IMR-90 (cell line): Measurements from ENCODE around the gene TXNDC5. TPM values are rescaled to one million over a fixed set of nuclear protein-coding genes. Genes with fewer than 3 reads are reported as not detected.

Experiments used
- ATAC-seq: fragments of 200-7000 bp; cut with Tn5 transposase; 2 replicates; pipeline ENCODE4 v1.9.1; 2020; ENCODE audit warnings: low read depth, mild to moderate bottlenecking, moderate library complexity
- BruUV-seq: library from RNA; stranded (reverse); fragments of 400-500 nt; replicated peaks from 2 replicates; lab custom pipeline; 2021; lab: Mats Ljungman, UMichigan
- CTCF ChIA-PET: fragments of 300-600 bp; formaldehyde crosslinking; extraction: SDS; loops from one replicate; lab custom pipeline; 2021; ENCODE audit warnings: antibody characterized with exemption; lab: Yijun Ruan, JAX
- POLR2A ChIA-PET: fragments of 300-600 bp; sonication (Branson Sonifier 250); formaldehyde crosslinking; loops from one replicate; lab custom pipeline; 2022; ENCODE audit warnings: antibody characterized with exemption; ENCODE audit not compliant: unreplicated experiment; lab: Charles Lee
- DNase-seq: peaks from one replicate; pipeline ENCODE4 v3.0.0; 2013
- H2AFZ ChIP-seq: replicated peaks from 2 replicates; pipeline ENCODE3; 2013; ENCODE audit warnings: low read length, mild to moderate bottlenecking; ENCODE audit not compliant: poor library complexity
- H2AK5ac ChIP-seq: 2 replicates; pipeline ENCODE4 v1.6.1; 2013; ENCODE audit warnings: low read depth, low read length, inconsistent platforms
- H2AK9ac ChIP-seq: replicated peaks from 2 replicates; pipeline ENCODE3; 2013; ENCODE audit warnings: mild to moderate bottlenecking, low read depth, low read length, moderate library complexity; ENCODE audit not compliant: poor library complexity
- H2BK120ac ChIP-seq: 2 replicates; pipeline ENCODE4 v1.6.1; 2013; ENCODE audit warnings: low read depth, low read length, inconsistent platforms
- H2BK15ac ChIP-seq: 3 replicates; pipeline ENCODE4 v1.6.1; 2013; ENCODE audit warnings: low read depth, low read length, inconsistent platforms
- H2BK20ac ChIP-seq: 2 replicates; pipeline ENCODE4 v1.6.1; 2013; ENCODE audit warnings: low read depth, mild to moderate bottlenecking, inconsistent platforms, low read length, moderate library complexity
- H2BK5ac ChIP-seq: 2 replicates; pipeline ENCODE4 v1.6.1; 2013; ENCODE audit warnings: mild to moderate bottlenecking, low read depth, low read length, inconsistent platforms; ENCODE audit not compliant: poor library complexity, severe bottlenecking
- H3K14ac ChIP-seq: replicated peaks from 2 replicates; pipeline ENCODE4 v1.6.1; 2013; ENCODE audit warnings: low read depth, low read length, inconsistent platforms
- H3K18ac ChIP-seq: 2 replicates; pipeline ENCODE4 v1.6.1; 2013; ENCODE audit warnings: low read depth, low read length, control low read depth
- H3K23ac ChIP-seq: 2 replicates; pipeline ENCODE4 v1.6.1; 2013; ENCODE audit warnings: low read depth, low read length, inconsistent platforms
- H3K27ac ChIP-seq: 2 replicates; pipeline ENCODE4 v1.5.1; 2013; ENCODE audit warnings: mild to moderate bottlenecking, control low read depth, low read length; ENCODE audit not compliant: insufficient read depth
- H3K27me3 ChIP-seq: 2 replicates; pipeline ENCODE4 v1.6.1; 2013; ENCODE audit warnings: low read length; ENCODE audit not compliant: control insufficient read depth, insufficient read depth
- H3K36me3 ChIP-seq: 2 replicates; pipeline ENCODE4 v1.6.1; 2013; ENCODE audit warnings: low read length, mixed read lengths; ENCODE audit not compliant: control insufficient read depth, insufficient read depth
- H3K4ac ChIP-seq: 2 replicates; pipeline ENCODE4 v1.6.1; 2013; ENCODE audit warnings: low read depth, low read length, inconsistent platforms
- H3K4me1 ChIP-seq: 2 replicates; pipeline ENCODE4 v1.6.1; 2013; ENCODE audit warnings: low read length, mixed read lengths; ENCODE audit not compliant: control insufficient read depth, insufficient read depth
- H3K4me2 ChIP-seq: 2 replicates; pipeline ENCODE4 v1.6.1; 2013; ENCODE audit warnings: low read depth, mild to moderate bottlenecking, control low read depth, low read length, moderate library complexity
- H3K4me3 ChIP-seq: 2 replicates; pipeline ENCODE4 v1.5.1; 2013; ENCODE audit warnings: low read depth, mild to moderate bottlenecking, control low read depth, low read length, moderate library complexity; ENCODE audit not compliant: insufficient read depth
- H3K56ac ChIP-seq: 2 replicates; pipeline ENCODE4 v1.6.1; 2013; ENCODE audit warnings: low read length, inconsistent platforms; ENCODE audit not compliant: insufficient read depth; ENCODE audit errors: extremely low read depth
- H3K79me1 ChIP-seq, 2 experiments: 2 replicates each; pipeline ENCODE4 v1.6.1; 2013; ENCODE audit warnings: low read length in 2 of 2, inconsistent platforms in 1 of 2, low read depth in 1 of 2
- H3K9ac ChIP-seq: 2 replicates; pipeline ENCODE4 v1.6.1; 2013; ENCODE audit warnings: low read depth, low read length, control low read depth
- H3K9me1 ChIP-seq: 2 replicates; pipeline ENCODE4 v1.6.1; 2013; ENCODE audit warnings: low read length, inconsistent platforms; ENCODE audit not compliant: insufficient read depth
- H3K9me3 ChIP-seq: 2 replicates; pipeline ENCODE4 v1.6.1; 2013; ENCODE audit warnings: low read length; ENCODE audit not compliant: control insufficient read depth, insufficient read depth
- H4K20me1 ChIP-seq: 2 replicates; pipeline ENCODE4 v1.6.1; 2013; ENCODE audit warnings: low read length, inconsistent platforms; ENCODE audit not compliant: insufficient read depth
- H4K5ac ChIP-seq: 2 replicates; pipeline ENCODE4 v1.6.1; 2013; ENCODE audit warnings: mild to moderate bottlenecking, low read depth, low read length, control low read depth
- H4K8ac ChIP-seq, 2 experiments: 2 replicates each; pipeline ENCODE4 v1.6.1; 2013; ENCODE audit warnings: low read depth in 2 of 2, low read length in 2 of 2, control low read depth in 1 of 2, inconsistent platforms in 1 of 2
- H4K91ac ChIP-seq: 2 replicates; pipeline ENCODE4 v1.6.1; 2013; ENCODE audit warnings: low read depth, low read length, inconsistent platforms; ENCODE audit not compliant: insufficient read depth
- BHLHE40 ChIP-seq: fragments of 150-350 bp; IDR thresholded peaks from 2 replicates; pipeline ENCODE4 v1.6.1; 2016; ENCODE audit warnings: mild to moderate bottlenecking, low read depth, low read length
- CEBPB ChIP-seq: IDR thresholded peaks from 2 replicates; pipeline ENCODE4 v1.6.1; 2012; ENCODE audit warnings: low read depth, low read length, improper control_type of control experiment
- CHD1 ChIP-seq: IDR thresholded peaks from 2 replicates; pipeline ENCODE4 v1.6.1; 2012; ENCODE audit warnings: low read depth, low read length, improper control_type of control experiment
- CTCF ChIP-seq: conservative IDR thresholded peaks from 2 replicates; pipeline ENCODE4 v1.5.1; 2012; ENCODE audit warnings: mild to moderate bottlenecking, low read depth, low read length, improper control_type of control experiment
- ELK1 ChIP-seq: fragments of 150-350 bp; IDR thresholded peaks from 2 replicates; pipeline ENCODE4 v1.6.1; 2016; ENCODE audit warnings: low read depth, mild to moderate bottlenecking, low read length, moderate library complexity, borderline replicate concordance
- FOS ChIP-seq: fragments of 150-350 bp; IDR thresholded peaks from 2 replicates; pipeline ENCODE4 v1.6.1; 2016; ENCODE audit warnings: low read depth, low read length
- MAFK ChIP-seq: IDR thresholded peaks from 2 replicates; pipeline ENCODE4 v1.6.1; 2012; ENCODE audit warnings: low read depth, low read length, improper control_type of control experiment
- MAZ ChIP-seq: IDR thresholded peaks from 2 replicates; pipeline ENCODE4 v1.6.1; 2012; ENCODE audit warnings: low read depth, mild to moderate bottlenecking, low read length, improper control_type of control experiment, moderate library complexity, borderline replicate concordance
- MXI1 ChIP-seq: IDR thresholded peaks from 2 replicates; pipeline ENCODE4 v1.6.1; 2012; ENCODE audit warnings: low read depth, mild to moderate bottlenecking, low read length, moderate library complexity, borderline replicate concordance
- NFE2L2 ChIP-seq: fragments of 150-350 bp; IDR thresholded peaks from 2 replicates; pipeline ENCODE4 v1.6.1; 2016; ENCODE audit warnings: low read depth, mild to moderate bottlenecking, low read length
- POLR2A ChIP-seq: IDR thresholded peaks from 2 replicates; pipeline ENCODE4 v1.6.1; 2012; ENCODE audit warnings: mild to moderate bottlenecking, low read depth, low read length
- RAD21 ChIP-seq: IDR thresholded peaks from 2 replicates; pipeline ENCODE4 v1.6.1; 2012; ENCODE audit warnings: low read length, improper control_type of control experiment
- RCOR1 ChIP-seq: IDR thresholded peaks from 2 replicates; pipeline ENCODE4 v1.6.1; 2012; ENCODE audit warnings: mild to moderate bottlenecking, low read length, improper control_type of control experiment; ENCODE audit not compliant: insufficient replicate concordance
- RFX5 ChIP-seq: IDR thresholded peaks from 2 replicates; pipeline ENCODE4 v1.8.0; 2012; ENCODE audit warnings: low read depth, mild to moderate bottlenecking, low read length, moderate library complexity
- SMC3 ChIP-seq: fragments of 150-350 bp; IDR thresholded peaks from 2 replicates; pipeline ENCODE4 v1.6.1; 2016; ENCODE audit warnings: low read depth, mild to moderate bottlenecking, antibody characterized with exemption, low read length, moderate library complexity
- USF2 ChIP-seq: fragments of 150-350 bp; IDR thresholded peaks from 2 replicates; pipeline ENCODE4 v1.6.1; 2017; ENCODE audit warnings: mild to moderate bottlenecking, antibody characterized with exemption, low read length, low read depth
- WGBS, 2 experiments: methylation state at CpG; one replicate each; pipeline versions ENCODE4 v1.1.5 to v1.1.7; 2013; ENCODE audit warnings: missing lambda C conversion rate in 2 of 2; ENCODE audit not compliant: insufficient read length in 1 of 2; ENCODE audit errors: extremely low coverage in 2 of 2; 5-methylcytosine and 5-hydroxymethylcytosine counted together
- dilution Hi-C: fragments of 300-500 bp; cut with HindIII; formaldehyde crosslinking; loops from one replicate; pipeline ENCODE4 v1.14.3; 2018; ENCODE audit warnings: low sequenced_read_pairs; ENCODE audit not compliant: unreplicated experiment
- in situ Hi-C: fragments of 300-500 bp; cut with MboI; formaldehyde crosslinking; loops from 3 replicates; pipeline ENCODE4 v1.14.3; 2019; ENCODE audit warnings: low sequenced_read_pairs, inconsistent platforms, mixed read lengths
- intact Hi-C: fragments of 100-400 bp; cut with micrococcal nuclease; formaldehyde crosslinking; loops from 2 replicates; pipeline ENCODE4 v1.10.0; 2022
- polyA plus RNA-seq, 3 experiments: library from polyadenylated mRNA; depleted of rRNA; stranded (reverse); fragments of >200 nt; gene quantifications; 2 replicates each; pipeline ENCODE4 v1.2.3, GENCODE V29; 2012; ENCODE audit warnings: low replicate concordance in 1 of 3
- total RNA-seq: library from RNA; depleted of rRNA; stranded (reverse); fragments of >200 nt; gene quantifications from 2 replicates; pipeline ENCODE4 v1.2.3, GENCODE V29; 2012

TXNDC5 gene
- total and polyA plus RNA-seq, 2 of the 4 experiments (the other 2 are of a cell fraction): 274 to 439 TPM

GRCh38 chr6:7954477-7955200, 44.1 kb upstream of the TXNDC5 start:
- Histone ChIP-seq H3K4me2 (no peak overlapping the region), H3K4ac (no peak overlapping the region), H2BK120ac (no peak overlapping the region), H3K9ac (no peak overlapping the region), H2BK15ac (no peak overlapping the region), H3K27ac (no peak overlapping the region), H3K23ac (no peak overlapping the region), H2BK20ac (no peak overlapping the region), H2BK5ac (no peak overlapping the region), H3K18ac (no peak overlapping the region), H4K8ac (no peak overlapping the region), H2AK5ac (no peak overlapping the region), H3K79me1 (no peaks in the 10 kb centered on the region), H3K9me1 (no peaks in the 10 kb centered on the region), H4K91ac (no peak overlapping the region), H3K36me3 (no peaks in the 10 kb centered on the region), H4K5ac (no peak overlapping the region), H3K14ac (no peak overlapping the region), H3K4me3 (no peak overlapping the region), H3K9me3 (no peaks in the 10 kb centered on the region), H3K27me3 (no peaks in the 10 kb centered on the region), H4K20me1 (no peaks in the 10 kb centered on the region), H2AFZ (no peak overlapping the region), H3K56ac (no peak overlapping the region), H2AK9ac (no peak overlapping the region), H3K4me1 (no peaks in the 10 kb centered on the region)
- intact Hi-C loops: no loop called here
- DNase-seq (no peak), ATAC-seq (no peak)
- dilution Hi-C loops: no loop called here
- in situ Hi-C loops: no loop called here
- no TSS peak for BruUV-seq
- no peak for TF ChIP-seq POLR2A
- TF ChIP-seq FOS: no peak
- TF ChIP-seq ELK1: no peak
- TF ChIP-seq RFX5: no peak
- no peak for TF ChIP-seq MAZ
- TF ChIP-seq USF2: no peak
- TF ChIP-seq CEBPB: no peak
- TF ChIP-seq MXI1: no peak
- TF ChIP-seq CHD1: no peak
- TF ChIP-seq RAD21: no peak
- TF ChIP-seq MAFK: no peak
- TF ChIP-seq RCOR1: no peak
- no peak for TF ChIP-seq CTCF
- no peak for TF ChIP-seq NFE2L2
- no peak for TF ChIP-seq SMC3
- no peak for TF ChIP-seq BHLHE40
- ChIA-PET POLR2A (no interaction called here), CTCF (no interaction called here)
- WGBS, 2 experiments: no CpG with 5 or more reads among the region's 4 CpGs
